IPS DF 19.7 (cell line): ENCODE measurements around the gene DPY30.
"Not testable (repeated sequence)": the region's sequence is repeated elsewhere in the genome, so short reads cannot be mapped to it uniquely, and the experiment has no call there.

Experiments
- DNase-seq: peaks from one replicate; pipeline ENCODE4 v3.0.0-alpha.2; 2013; ENCODE audit warnings: low read depth, low spot score

DPY30 gene

DNA sequence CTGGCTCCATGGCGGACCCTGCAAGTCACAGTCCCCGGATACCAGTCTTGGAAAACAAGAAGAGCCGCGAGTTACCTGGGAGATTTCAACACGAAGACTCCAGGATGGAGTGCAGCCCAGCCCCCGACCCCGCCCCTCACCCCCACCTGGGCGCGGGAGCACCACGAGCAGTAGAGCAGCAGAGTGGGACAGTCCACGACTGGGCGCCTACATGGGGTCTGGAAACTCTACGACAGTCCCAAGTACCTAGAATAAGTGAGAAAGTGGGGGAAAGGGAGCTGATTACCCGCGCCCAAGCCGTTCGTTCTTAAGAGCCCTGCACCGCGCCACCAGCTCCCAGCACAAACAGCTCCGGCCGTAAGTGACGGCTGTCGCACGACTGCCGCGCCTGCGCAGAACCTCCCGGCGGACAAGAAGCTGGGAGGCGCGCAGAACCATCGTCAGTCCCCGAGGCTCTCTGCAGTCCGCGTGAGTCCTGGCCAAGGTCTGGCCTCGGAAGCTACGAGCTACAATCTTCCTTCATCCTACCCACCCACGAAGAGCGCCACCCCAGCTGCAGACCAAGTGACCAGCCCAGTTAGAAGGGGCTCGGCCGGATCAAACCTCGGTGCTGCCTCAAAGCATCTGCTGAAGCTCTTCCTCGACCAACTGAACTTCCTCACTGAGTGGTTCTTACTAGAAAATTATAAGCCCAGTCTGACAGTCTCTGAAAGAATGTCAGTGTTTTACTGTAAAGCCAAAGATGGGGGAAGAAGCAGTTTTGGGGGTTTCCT, at the start of gene DPY30:
DPY30 (minus strand) TSS at position 359 of the 773 bp plus-strand sequence; CDS start at position 10, 349 bp downstream.
- peak; percentile 90 for DNase-seq

DNA sequence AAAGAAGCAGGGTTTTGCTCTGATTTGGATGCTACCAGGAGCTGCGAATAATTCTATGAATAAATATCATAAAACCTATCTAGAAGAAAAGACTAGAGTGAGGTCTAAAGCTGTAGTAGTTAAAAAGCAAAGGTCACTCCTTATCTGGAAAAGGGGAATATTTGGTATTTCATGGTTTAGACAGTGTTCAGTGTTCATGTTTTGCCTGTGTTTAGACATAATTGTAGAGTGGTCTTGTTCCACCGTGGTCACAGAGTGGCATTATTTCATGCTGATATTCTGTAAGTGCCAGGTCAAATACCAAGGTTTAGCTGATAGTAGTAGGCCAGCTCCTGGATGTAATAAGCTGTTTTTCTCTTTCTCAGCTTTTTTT, 34.5 kb upstream of the DPY30 start:
- no peak for DNase-seq

DNA sequence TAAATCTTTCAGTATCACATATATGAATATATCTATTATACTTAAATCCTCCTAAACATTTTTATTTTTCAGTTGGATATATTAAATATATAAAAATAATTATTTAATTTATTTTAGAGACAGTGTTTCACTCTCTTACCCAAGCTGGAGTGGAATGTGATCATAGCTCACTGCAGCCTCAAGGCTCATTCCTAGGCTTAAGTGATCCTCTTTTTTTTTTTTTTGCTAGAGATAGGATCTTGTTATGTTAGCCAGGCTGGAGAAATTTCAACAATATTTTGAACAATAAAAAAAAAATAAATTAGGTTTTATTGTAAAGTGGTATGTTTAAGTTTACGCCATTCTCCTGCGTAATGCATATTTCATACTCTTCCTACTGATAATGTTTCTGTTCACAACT, 27.9 kb upstream of the DPY30 start:
- DNase-seq = no peak

DNA sequence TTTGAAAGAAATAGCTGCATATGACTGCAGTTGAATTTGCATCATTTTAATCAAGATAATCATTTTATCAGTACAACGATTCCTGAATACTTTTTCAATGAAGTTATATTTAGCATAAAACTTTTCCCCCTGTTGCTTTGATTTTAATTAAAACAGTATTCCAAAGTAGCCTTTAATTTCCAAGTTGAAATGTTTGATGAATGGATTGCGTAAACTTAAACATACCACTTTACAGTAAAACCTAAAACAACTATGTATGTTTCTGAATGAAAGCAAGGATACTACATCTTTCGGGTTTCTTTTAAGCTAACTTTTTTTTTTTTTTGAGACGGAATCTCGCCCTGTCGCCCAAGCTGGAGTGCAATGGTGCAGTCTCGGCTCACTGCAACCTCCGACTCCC, 25.1 kb upstream of the DPY30 start:
- no peak for DNase-seq

DNA sequence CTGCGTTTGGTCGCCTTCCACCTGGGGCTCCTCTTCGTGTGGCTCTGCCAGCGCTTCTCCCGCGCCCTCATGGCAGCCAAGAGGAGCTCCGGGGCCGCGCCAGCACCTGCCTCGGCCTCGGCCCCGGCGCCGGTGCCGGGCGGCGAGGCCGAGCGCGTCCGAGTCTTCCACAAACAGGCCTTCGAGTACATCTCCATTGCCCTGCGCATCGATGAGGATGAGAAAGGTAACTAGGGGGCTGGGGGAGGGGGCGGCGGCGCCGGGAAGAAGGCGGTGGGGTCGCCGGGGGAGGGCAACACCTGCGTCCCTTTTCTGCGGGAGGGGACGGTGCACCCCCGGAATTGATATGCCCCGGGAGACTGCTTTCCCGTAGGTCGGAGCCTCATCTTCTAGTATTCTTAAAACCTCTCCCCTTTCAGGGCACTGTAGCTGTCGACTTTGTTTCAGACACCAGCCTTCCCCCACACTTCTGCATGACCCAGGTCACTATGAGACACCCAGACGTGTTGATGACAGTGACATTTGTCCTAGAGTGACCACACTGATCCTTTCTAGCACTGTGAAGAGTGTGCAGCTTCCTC, 24.5 kb upstream of the DPY30 start:
- DNase-seq = no peak

DNA sequence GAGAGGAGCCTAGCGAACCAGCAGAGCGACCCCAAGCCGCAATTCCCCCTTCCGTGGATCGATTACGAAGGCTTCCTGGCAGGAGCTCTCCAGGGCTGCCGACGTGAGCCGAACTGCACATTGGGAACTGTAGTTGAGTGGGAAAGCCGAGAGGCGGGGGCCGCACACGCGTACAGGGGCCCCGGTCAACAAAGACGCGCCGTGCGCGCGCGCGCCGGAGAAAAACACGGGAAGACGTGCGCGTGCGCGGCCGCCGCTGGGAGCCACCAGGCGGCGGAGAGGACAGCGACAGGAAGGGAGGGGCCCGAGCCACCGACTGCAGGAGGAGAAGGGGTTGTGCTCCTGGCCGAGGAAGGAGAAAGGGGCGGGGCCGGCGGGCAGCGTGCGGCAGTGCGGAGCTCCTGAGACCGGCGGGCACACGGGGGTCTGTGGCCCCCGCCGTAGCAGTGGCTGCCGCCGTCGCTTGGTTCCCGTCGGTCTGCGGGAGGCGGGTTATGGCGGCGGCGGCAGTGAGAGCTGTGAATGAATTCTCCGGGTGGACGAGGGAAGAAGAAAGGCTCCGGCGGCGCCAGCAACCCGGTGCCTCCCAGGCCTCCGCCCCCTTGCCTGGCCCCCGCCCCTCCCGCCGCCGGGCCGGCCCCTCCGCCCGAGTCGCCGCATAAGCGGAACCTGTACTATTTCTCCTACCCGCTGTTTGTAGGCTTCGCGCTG, 23.9 kb upstream of the DPY30 start, which contains the start of gene SPAST:
SPAST (plus strand) TSS at position 247 of the 711 bp plus-strand sequence; CDS start at position 523, 276 bp downstream.
- DNase-seq = peak; percentile 91

DNA sequence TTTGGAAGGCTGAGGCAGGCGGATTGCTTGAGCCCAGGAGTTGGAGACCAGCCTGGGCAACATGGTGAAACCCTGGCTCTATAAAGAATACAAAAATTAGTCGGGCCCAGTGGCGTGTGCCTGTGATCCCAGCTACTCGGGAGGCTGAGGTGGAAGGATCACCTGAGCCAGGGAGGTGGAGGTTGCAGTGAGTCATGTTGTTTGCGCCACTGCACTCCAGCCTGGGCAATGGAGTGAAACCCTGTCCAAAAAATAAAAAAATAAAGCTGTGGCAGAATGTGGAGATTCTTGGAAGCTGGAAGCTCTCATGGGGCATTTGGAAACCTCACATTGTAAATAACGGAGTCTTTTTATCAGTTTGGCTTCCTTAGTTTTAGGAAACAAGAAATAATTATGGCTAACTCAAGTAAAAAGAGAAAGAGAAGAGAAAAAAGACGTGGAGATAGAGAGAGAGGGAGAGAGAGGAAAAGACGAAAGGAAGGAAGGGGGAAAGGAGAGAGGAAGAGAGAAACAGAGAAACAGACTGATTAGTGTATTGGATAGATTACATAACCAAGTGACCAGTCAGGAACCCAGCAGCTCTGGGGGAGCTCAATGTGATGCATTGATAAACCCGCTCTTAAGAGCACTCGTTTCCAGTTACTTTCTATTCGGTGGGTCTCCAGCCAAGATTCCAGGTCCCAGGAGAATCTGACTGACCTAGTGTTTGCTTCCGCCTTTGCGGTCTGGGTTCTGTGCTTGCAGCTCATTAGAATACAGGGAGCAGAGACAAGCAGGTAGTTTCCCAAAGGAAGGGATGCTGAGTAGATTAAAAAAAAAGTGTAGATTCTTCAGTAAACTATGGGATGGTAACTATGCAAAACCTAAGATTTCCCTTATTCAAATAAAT, 22.6 kb upstream of the DPY30 start:
- no peak for DNase-seq

DNA sequence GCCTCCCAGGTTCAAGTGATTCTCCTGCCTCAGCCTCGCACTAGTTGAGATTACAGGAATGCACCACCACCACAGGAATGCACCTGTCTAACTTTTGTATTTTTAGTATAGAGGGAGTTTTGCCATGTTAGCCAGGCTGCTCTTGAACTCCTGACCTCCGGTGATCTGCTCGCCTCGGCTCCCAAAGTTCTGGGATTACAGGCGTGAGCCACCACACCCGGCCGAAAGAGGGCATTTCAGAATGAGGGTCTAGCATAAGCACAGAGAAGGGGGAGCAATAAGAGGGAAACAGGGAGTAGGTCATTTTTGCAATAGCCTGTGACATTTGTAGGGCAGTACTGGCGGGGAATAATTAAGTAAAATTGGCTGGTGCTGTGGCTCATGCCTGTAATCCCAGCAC, 21.8 kb upstream of the DPY30 start:
- no peak for DNase-seq

DNA sequence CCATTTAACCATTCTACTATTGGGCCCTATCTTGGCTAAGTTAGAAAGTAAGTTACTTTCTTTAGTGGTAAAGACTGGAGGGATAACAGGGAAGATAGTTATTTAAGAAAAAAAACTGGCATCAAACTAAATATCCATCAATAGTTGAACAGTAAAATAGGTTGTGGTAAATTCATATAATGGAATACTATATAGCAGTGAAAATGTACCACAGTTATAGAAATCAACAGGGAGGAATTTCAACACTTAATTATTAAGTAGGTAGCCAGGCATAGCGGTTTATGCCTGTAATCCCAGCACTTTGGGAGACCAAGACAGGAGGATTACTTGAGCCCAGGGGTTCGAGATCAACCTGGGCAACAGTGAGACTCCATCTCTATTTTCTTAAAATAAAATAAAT, 20.7 kb upstream of the DPY30 start:
- DNase-seq = no peak

DNA sequence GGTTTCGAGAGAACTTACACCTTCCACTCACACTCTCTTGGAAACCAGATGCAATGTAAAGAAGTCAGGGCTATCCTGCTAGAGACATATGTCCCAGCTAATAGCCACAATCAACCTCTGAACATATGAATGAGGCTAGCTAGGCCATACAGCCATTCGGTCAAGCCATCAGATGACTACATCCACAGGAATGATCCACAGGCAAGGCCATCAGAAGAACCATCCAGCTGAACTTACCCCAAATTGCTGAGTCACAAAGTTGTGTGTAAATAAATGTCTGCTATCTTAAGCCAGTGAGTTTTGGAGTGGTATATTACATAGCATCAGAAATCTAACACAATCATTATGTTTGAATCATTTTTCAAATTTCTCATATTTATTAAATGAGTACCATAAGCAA, 18.5 kb upstream of the DPY30 start:
- DNase-seq = no peak

DNA sequence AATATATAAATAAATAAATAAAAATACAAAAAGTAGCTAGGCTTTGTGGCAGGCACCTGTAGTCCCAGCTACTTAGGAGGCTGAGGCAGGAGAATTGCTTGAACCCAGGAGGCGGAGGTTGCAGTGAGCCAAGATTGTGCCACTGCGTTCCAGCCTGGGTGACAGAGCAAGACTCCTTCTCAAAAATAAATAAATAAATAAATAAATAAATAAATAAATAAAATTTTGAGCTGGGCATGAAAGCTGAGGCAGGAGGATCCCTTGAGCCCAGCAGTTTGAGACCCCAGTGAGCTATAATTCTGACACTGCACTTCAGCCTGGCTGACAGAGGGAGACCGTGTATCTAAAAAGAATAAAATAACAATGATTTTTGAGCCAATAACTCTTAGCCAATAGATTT, 15.0 kb upstream of the DPY30 start:
- not testable (repeated sequence) for DNase-seq

DNA sequence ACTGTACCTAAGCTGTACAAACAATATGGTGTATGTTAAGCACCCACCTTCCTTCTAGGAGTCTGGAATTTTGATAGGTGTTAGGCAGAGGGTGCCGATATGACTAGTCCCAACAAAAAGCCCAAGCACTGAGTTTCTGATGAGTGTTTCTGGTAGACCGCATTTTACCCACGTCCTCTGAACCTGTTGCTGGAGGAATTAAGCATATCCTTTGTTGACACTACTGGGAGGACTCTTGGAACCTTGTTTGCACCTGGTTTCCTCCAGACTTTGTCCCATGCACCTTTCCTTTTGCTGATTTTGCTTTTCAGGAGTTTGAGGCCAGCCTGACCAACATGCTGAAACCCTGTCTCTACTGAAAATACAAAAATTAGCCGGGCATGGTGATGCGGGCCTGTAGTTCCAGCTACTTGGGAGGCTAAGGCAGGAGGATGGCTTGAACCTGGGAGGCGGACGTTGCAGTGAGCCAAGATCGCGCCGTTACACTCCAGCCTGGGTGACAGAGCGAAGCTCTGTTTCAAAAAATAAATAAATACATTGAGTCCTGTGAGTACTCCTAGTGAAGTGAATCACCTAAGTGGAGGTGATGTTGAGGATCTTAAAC, 12.3 kb upstream of the DPY30 start:
- no peak for DNase-seq

DNA sequence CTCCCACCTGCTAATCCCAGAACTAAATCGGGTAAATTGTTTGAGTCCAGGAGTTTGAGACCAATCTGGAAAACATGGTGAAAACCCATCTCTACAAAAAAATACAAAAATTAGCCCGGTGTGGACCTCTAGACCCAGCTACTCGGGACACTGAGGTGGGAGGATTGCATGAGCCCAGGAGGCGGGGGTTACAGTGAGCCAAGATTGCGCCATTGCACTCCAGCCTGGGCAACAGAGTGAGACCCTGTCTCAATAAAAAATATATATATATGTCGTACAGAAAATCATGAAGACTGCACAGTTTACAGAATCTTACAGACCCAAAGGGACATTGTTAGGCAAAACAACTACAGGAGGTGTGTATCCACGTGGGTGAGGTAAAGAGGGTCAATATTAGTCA, 4.0 kb upstream of the DPY30 start:
- DNase-seq = no peak

DNA sequence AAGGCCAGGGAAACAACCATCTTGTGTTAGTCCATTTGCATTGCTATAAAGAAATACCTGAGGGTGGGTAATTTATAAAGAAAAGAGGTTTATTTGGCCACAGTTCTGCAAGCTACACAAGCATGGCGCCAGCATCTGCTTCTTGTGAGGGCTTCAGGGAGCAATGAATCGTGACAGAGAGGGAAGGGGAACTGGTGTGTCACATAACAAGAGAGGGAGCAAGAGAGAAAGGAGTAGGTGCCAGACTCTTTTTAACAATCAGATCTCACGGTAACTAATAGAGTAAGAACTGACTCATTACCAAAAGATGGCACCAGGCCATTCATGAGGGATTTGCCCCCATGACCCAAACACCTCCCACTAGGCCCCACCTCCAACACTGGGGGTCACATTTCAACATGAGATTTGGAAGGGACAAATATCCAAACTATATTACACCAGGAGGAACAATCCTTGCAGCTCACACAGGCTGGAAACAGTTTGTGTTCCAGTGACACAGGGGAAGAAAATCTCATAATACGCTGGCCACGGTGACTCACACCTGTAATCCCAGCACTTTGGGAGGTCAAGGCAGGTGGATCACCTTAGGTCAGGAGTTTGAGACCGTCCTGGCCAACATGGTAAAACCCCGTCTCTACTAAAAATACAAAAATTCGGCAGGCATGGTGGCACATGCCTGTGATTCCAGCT, 5.3 kb downstream of the DPY30 start:
- DNase-seq = not testable (repeated sequence)

DNA sequence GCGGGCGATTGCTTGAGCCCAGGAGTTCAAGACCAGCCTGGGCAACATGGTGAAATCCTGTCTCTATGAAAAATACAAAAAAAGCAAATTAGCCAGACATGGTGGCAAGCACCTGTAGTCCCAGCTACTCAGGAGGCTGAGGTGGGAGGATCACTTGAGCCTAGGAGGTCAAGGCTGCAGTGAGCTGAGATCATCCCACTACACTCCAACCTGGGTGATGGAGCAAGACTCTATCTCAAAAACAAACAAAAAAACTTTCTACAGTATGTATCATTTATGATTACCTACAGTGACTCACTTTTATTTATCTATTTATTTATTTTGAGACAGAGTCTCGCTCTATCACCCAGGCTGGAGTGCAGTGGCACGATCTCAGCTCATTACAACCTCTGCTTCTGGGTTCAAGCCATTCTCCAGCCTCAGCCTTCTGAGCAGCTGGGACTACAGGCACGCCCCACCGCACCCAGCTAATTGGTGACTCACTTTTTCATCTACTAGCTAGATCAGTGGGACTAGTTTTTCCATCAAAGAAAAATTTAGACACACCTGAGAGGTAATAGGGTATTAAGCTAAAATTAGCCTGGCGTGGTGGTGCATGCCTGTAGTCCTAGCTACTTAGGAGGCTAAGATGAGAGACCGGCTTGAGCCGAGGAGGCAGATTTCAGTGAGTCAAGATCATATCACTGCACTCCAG, 20.7 kb downstream of the DPY30 start:
- DNase-seq = not testable (repeated sequence)

DNA sequence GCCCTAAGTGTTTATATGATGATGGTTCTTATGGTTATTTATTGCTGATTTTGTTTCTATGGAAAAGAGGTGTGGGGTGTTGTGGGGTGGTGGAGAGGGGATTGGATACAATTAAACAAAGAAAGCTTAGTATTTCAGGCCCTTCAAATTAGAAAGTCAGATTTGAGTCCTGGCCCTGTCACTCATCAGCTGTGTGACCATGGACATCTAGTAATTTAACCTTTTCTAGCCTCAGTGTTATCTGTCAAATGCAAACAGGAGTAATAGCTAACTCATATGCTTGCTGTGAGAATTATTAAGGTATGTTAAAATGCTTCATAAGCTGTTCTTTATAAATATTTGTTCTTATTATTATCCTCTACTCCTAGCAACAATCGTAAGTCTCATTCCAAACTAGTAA, 26.7 kb downstream of the DPY30 start:
- DNase-seq = no peak

DNA sequence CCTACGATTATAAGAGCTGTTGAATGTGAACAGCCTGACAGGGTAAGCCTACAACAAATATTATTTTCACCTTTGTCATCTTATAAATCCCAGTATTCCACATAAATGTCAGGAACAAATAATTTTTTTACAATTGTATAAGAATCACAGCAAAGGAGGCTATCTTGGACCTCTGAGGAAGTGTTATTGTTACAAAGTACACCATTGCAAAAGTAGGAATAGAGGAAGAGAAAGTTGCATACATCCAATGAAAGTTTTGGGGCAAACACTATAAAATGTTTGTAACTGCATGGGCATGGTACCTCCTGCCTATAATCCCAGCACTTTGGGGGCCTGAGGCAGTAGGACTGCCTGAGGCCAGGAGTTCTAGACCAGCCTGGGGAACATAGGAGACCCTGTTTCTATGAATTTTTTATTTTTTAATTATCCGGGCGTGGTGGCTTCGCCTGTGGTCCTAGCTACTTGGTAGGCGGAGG, 28.1 kb downstream of the DPY30 start:
- no peak for DNase-seq

DNA sequence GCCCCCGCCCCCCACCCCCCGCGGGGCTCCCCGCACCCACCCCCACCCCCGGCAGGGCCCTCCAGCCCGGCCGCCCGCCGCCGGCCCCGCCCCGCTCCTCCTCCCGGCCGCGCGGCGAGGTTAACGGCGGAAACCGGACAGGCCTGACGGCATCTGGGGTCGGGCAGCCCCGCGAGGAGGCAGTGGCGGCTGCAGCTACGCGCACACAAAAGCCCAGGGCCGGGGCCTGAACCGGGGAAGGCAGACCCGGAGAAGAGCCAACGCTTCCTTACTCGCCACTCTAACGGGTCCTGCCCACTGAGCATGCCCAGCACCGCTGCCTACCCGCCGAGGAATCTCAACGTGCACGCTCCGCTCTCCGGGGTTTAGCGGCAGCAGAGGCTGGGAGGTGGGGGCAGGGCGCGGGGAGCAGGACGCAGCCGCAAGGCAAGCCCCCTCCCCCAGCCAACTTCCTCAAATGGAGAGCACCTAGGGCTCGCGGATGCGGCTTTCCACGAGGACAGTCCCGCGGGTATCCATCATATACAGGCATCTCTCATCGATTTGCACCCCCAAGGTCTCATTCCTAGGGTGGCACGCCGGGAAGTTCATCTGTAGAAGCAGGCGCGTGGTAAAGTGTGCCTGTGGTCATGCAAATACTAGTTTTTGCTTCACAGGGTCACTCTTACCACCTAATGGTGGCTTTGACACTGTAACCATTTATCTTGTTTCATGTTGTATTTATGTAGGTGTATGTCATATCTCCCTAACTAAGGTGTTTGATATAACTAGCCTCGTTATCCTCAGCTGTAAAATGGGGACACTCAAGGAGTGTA, 28.7 kb downstream of the DPY30 start, which contains the start of gene MEMO1:
MEMO1 (minus strand) TSS at position 339 of the 815 bp plus-strand sequence. CDS start 761 bp downstream, outside the sequence.
- DNase-seq = peak; percentile 70

DNA sequence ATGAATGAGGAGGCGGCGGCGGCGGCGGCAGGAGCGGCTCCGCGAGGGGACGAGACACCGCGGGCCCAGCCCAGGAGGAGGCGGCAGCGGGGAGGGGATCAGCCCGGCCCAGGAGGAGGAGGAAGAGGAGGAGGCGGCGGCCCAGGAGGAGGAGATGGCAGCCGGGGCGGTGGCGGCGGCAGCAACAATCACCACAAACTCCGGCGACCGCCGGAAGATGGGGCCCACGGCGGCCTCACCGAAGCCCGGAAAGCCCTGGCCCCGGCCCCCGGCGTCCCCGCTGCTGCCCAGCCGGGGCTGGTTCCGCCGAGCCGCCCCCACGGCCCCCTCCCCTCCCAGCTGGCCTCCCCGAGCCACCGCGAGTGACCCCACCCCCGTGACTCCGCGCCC, 29.3 kb downstream of the DPY30 start:
- not testable (repeated sequence) for DNase-seq
